HG03565 (cell line): Measurements from ENCODE around the gene SNRPB.

Experiments
- ATAC-seq: cut with Tn5 transposase; IDR thresholded peaks from one replicate; pipeline ENCODE4 v1.9.1; 2021; ENCODE audit warnings: mild to moderate bottlenecking, moderate library complexity; ENCODE audit not compliant: unreplicated experiment

Gene SNRPB

DNA sequence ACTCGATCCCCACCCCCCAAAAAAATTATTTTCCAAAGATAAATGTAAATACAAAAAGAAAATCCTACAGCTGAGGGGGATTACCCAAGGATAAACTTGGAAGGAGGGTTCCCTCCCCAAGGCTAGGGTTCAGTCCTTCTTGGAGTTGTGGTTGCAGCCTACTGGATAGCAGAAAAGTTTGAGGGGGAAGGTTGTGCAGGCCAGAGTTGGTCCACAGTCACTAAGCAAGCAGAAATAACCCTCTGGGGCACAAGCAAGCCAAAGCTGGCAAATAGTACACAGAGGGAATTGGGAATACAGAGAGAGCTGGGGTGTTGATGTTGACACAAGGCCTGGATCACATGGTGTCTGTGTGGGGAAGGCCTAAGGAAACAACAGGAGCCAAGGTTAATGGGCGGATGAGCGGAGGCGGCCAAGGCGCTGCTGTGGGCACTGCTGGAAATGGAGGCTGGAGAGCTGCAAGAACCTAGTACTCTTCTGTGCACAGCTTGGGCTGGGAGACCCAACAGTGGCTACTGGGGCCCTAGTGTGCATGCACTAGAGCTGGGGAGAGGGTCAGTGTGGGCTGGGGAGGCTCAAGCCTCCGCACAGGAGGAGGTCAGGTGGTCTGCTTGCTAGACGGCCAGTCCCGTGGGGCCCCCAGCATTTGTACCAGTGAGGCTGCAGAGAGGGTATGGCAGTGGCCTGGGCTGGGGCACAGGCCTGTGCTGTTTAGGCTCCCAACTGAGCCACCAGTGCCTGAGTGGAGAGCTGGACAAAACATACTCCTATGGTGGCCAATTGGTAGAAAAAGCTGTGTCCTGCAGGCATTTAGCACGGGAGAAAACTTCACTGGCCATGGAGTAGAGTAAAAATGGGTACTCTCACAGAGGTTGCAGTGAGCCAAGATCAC lies 5.5 kb upstream of the SNRPB start:
- ATAC-seq, result no peak

DNA sequence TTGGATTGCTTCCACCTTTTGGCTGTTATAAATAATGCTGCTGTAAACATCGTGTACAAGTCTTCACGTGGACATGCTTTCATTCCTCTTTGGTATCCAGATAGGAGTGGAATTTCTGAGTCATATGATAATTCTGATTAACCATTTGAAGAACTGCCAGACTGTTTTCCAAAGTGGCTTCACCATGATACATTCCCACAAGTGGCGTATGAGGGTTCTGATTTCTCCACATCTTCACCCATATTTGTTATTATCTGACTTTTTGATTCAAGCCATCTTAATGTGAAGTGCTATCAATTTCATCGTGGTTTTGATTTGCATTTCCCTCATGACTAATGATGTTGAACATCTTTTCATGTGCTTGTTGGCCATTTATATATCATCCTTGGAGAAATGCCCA lies 2.9 kb upstream of the SNRPB start:
- ATAC-seq, result no peak

DNA sequence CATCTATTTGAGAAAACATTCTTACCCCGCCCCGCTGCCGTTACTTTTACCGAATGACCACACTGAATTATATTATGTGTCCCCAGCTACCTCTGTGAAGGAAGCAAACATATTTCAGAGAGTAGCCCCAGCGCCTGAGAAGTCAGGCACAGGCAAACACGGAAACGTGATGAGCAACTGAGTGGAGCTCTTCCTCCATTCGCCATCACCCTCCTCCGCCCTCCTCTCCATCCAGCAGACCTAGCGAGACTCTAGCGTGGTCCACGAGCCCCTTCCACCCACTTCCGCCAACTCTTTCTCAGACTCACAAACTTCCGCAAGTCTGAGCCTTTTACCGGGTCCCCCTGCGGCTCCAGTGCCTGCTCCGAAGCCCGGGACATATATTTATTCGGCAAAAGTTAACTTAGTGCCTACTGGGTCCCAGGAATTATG lies 582 bp downstream of the SNRPB start:
- ATAC-seq, result no peak

- ATAC-seq, result no peak
Observed at GRCh38 chr20:2468581-2469407, 1.8 kb downstream of the SNRPB start.

DNA sequence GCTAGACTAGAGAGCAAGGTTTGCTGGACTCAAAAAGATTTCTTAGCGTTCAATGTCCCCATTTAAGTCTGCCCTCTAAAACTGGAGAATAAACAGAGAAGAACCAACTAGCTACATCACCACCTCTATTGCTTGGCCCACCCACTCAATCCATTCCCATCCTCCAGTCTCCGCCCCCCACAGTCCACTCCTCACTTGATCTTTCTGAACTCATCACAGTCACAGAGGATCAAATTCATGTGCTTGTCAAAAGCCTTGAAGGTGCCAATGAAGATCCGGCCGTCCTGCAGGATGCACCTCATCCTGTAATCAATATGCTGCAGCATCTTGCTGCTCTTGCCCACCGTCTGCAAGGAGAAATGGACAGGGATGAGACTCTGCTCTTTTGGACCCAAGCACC lies 3.2 kb downstream of the SNRPB start:
- ATAC-seq, result no peak

DNA sequence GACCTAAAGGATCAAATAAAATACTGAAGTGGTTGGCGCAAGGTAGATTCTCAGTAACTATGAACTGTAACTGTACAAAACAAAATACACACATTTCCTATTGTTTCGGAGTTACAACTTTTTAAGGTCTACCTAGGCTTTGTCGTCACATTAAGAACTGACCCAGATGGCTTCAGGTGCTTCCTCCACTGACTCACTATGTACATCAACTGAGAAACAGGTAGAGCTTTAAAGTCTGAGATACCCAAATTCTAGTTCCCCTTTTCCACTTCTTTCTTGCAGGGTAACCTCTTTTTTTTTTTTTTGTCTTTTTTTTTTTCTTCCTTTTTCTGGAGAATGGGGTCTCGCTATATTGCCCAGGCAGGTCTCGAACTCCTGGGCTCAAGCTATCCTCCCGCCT lies 5.5 kb downstream of the SNRPB start:
- no peak for ATAC-seq

- no peak for ATAC-seq
Observed at GRCh38 chr20:2463616-2464365, 6.8 kb downstream of the SNRPB start.

DNA sequence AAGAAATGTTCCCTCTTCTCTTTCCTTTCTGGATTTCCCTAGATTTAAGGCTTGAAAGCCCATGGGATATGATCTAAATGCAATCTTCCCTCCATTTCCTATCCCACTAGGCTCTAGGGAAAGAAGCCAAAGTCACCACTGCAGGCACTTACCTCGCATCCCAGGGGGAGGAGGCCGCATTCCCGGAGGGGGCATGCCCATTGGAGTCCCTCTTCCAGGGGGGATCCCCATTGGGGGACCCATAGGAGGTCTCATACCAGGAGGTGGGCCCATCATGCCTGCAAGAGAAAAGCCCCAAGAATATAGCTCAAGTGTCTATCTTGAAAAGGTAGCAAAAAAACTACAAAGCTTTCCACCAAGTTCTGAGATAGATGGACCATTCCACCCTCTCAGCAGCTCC lies 8.1 kb downstream of the SNRPB start:
- no peak for ATAC-seq

- no peak for ATAC-seq
Observed at GRCh38 chr20:2460752-2461424, 9.7 kb downstream of the SNRPB start.

- no peak for ATAC-seq
Observed at GRCh38 chr20:2459981-2460751, 10.4 kb downstream of the SNRPB start.

DNA sequence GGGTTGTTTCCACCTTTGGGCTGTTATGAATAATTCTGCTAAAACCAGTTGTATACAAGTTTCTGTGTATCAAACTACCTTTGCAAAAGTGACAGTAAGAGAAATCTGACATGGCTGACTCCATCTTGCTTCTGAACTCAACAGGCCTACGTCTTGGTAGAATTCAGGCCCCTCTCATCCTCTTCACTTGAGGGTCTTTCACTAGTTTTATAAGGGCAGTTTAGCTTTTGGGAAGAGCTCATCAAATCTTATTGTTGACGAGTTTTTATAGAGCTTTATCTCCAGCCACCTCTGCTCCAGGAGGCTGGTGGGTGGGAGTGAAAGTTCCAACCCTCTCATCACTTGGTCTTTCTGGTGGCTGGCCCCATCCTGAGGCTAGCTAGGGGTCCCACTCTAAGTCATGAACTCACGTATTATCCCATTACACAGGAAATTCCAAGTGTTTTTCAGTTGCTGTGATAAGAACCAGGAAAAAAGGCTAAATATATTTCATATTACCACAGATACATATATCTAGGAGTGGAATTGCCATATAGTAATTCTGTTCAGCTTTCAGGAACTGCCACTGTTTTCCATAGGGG lies 11.6 kb downstream of the SNRPB start:
- ATAC-seq, result no peak

- ATAC-seq, result no peak
Observed at GRCh38 chr20:2455771-2456497, 14.7 kb downstream of the SNRPB start.

DNA sequence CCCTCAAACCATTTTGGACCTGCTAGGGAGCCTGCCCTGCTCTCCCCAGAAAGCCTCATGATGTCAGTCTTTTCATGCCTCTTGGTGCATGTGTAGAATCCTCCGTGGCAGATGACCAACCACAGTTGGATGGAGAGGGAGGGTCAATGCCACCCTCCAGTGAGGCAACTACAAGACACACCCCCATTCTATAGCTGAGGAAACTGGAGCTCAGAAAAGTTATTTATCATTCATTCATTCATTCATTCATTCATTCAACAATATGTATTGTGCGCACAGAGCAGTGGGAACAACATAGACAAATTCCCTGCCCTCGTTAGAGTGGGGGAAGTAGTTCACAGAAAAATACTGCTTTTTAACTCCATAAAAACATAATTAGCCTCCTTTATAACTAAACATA lies 16.8 kb downstream of the SNRPB start:
- no peak for ATAC-seq

DNA sequence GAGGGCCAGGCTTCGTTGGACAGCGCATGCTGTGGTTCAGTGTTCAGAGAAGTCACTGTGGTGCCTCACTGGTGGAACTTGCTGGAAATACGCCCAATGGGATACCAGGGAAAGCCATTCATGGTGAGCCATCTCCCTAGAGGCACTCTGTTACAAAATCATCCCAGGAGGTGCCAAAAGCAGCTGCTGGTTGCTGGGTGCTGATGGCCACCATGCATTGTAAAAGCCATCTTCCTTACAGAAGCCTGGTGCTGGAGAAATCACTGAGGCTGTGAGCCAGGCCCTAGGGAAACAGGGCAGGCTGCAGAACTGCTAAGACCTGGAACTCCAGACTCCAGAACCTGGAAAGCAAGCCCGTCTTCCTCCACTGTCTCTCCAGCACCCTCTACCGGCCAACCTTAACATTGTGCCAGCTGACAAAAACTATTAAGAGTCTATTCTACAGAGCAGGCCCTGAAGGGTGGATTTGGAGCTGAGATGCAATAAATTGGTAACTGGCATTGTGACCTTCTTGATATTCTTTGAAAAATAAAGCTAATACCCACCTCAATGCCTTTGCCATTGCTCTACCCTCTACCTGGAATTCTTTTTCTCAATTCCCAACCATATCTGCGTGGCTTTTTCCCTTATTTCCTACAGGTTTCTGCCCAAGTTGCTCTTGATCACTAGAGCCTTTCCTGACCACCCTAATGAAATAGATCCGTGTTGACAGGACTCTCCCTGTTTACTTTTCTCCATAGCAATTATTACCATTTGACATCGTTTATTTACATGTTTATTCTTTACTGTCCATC lies 18.5 kb downstream of the SNRPB start:
- ATAC-seq, result no peak

DNA sequence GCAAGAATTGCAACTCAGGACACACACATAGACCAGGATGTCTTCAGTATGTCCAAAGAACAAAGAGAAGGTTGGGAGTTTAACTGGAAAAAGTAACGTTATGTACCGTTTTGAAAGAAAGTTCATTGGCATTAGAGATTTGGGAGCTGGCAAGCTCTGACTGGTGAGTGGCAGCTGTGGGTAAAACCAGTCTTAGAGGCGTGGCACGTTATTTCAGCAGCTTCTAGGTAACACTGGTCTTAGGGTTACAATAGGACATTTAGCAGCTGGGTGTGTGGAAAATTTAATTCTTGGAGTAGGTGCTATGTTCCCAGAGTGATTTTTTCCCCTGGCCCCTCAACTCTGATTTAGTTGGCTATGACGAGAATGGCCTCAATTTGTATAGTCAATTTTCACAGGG lies 19.2 kb downstream of the SNRPB start:
- no peak for ATAC-seq

DNA sequence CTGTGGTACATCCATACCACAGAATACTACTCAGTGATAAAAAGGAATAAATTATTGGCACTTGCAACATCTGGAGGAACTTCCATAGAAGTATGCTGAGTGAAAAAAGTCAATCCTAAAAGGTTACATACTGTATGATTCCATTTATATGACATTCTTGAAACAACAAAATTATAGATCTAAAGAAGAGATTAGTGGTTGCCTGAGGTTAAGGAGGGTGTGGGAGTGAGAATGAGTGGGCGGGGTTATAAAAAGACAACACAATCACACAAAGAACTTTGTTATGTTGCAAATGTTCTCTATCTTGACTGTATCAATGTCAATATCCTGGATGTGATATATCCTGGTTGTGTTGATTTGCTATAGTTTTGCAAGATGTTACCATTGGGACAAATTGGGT lies 21.2 kb downstream of the SNRPB start:
- ATAC-seq, result no peak

DNA sequence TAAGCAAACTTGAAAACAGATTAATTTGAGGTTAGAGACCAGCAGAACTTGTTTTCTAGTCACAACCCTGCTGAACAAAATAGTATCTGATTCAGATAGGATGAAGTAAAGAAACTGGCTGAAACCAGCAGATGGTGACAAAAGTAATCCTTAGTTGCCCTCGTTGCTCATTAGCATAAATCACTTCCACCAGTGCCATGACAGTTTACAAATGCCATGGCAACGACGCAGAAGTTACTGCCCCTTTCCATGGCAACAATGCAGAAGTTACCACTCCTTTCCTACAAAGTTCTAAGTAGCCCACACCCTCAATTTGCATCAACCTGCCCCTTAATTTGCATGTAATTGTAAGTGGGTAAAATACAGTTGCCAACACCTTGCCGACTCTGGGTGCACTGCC lies 23.7 kb downstream of the SNRPB start:
- ATAC-seq, result no peak

DNA sequence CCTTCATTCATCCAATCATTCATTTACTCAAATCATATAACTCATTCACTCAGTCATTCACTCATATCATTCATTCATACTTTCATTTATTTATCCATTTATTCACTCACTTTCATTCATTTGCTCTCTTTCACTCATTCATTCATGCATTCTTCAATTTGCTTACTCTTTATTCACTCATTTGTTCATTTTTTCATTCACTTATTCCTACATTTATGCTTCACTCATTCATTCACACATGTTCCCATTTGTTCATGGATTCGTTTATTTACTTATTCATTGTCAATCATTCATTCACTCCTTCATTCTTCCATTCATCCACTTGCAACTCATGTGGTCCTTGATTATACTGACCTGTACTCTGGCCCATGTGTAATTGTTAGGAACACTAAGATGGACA lies 39.4 kb downstream of the SNRPB start:
- no peak for ATAC-seq
